Astrocyte (in vitro differentiated cells and primary cell): ENCODE results near the gene NAP1L4.

Experiments used
- CTCF ChIP-seq: IDR thresholded peaks from 2 replicates; pipeline ENCODE4 v1.5.1; 2011; ENCODE audit warnings: low read depth, mild to moderate bottlenecking, inconsistent platforms, low read length, moderate library complexity; ENCODE audit not compliant: insufficient read depth
- EZH2 ChIP-seq: IDR thresholded peaks from 2 replicates; pipeline ENCODE4 v1.6.1; 2012; ENCODE audit warnings: mild to moderate bottlenecking, low read length, inconsistent platforms; ENCODE audit not compliant: insufficient read depth

- TF ChIP-seq EZH2 (no peak), CTCF (no peak)
These were observed 90.8 kb downstream of the NAP1L4 start for GRCh38 chr11:2901196-2901796.
